Activated CD4-positive, alpha-beta T cell treated with anti-CD3 and anti-CD28 coated beads, Interleukin-2, amount 10 ng/mL, durations not matched to agents 7 days and 5 days (primary cell): ENCODE data around the gene DYNLT2B. TPM values are rescaled to one million over a fixed set of nuclear protein-coding genes. Genes with fewer than 3 reads are reported as not detected.

Experiments used
- CTCF ChIA-PET: fragments of 350-600 bp; sonication (Branson Sonifier 250); formaldehyde crosslinking; loops from one replicate; lab custom pipeline; 2021; ENCODE audit warnings: antibody characterized with exemption; lab: Charles Lee
- POLR2A ChIA-PET: fragments of 350-600 bp; sonication (Branson Sonifier 250); formaldehyde crosslinking; loops from one replicate; lab custom pipeline; 2021; ENCODE audit warnings: antibody characterized with exemption; lab: Charles Lee
- DNase-seq: peaks from one replicate; pipeline ENCODE4 v3.0.0-alpha.2; 2020
- H3K27ac Mint-ChIP-seq: one replicate; pipeline ENCODE4 v1.8.0; 2021; ENCODE audit warnings: mild to moderate bottlenecking, moderate library complexity, mixed read lengths
- H3K27me3 Mint-ChIP-seq: one replicate; pipeline ENCODE4 v1.8.0; 2021; ENCODE audit warnings: mixed read lengths
- H3K36me3 Mint-ChIP-seq: one replicate; pipeline ENCODE4 v1.8.0; 2021; ENCODE audit warnings: low read depth, mixed read lengths
- H3K4me1 Mint-ChIP-seq: one replicate; pipeline ENCODE4 v1.8.0; 2021; ENCODE audit warnings: mixed read lengths
- H3K4me3 Mint-ChIP-seq: one replicate; pipeline ENCODE4 v1.8.0; 2021; ENCODE audit warnings: mild to moderate bottlenecking, moderate library complexity, mixed read lengths
- H3K9me3 Mint-ChIP-seq: one replicate; pipeline ENCODE4 v1.8.0; 2021; ENCODE audit warnings: mixed read lengths
- total RNA-seq, 2 experiments: library from RNA; stranded (reverse); gene quantifications; one replicate each; pipeline ENCODE4 v1.2.3, GENCODE V29; 2021

DYNLT2B gene
- total RNA-seq, 2 experiments from 2014 or later: 20.3 to 23.0 TPM

DNA sequence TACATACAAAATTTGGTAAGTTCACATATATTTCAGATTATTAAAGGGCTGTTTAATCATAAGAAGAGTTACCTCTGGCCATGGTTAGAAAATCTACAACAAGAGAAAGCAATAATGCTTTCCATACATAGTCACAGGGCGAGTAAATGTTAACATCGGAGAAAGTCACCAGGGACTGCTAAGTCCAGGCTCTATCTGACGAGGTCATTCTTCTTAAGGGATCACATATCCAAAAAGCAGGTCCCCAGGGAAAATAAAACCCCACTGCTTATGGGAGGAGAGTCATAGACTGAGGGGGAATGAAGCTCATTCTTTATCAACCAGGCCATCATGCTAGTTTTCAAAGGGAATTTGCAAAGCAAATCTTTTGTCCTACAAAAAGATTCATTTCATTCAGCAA, 33.6 kb downstream of the DYNLT2B start:
- no peak overlapping the region for H3K4me3 Mint-ChIP-seq
- ChIA-PET CTCF (interaction anchor here (1.1 to 1.3 kb wide), 2 partner anchors 14 to 238 kb away, joined by 3 to 4 read pairs; no protein-coding TSS in a partner anchor), POLR2A (no interaction called here)
- no peak overlapping the region for H3K27ac Mint-ChIP-seq
- no peaks in the 10 kb centered on the region for H3K27me3 Mint-ChIP-seq
- H3K4me1 Mint-ChIP-seq: peaks cover 67% of the 10 kb centered on the region
- H3K36me3 Mint-ChIP-seq: peaks cover 22% of the 10 kb centered on the region
- no peak for DNase-seq
- no peaks in the 10 kb centered on the region for H3K9me3 Mint-ChIP-seq

DNA sequence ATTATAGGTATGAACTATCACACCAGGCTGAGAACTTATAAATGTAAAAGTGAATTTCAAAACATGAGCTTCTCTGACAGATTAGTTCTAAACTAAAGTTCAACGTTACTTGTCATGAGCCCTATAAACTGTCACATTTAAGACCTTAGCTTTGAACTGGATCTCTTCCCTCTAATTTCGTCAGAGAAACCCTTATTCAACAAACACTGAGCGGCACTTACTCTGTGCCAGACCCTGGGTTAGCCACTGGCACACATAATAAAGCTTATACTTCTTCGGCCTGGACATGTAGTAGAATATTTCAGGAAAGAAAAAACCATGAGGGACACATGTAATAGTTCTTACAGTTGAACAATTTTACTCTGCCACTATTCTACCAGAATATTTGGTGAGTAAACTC, 36.1 kb downstream of the DYNLT2B start:
- Mint-ChIP-seq H3K27me3 (no peaks in the 10 kb centered on the region), H3K4me1 (peaks cover 76% of the 10 kb centered on the region), H3K9me3 (no peaks in the 10 kb centered on the region), H3K36me3 (peaks cover 28% of the 10 kb centered on the region), H3K27ac (no peak overlapping the region), H3K4me3 (no peak overlapping the region)
- ChIA-PET CTCF (interaction anchor here (0.6 to 2.0 kb wide), 4 partner anchors 8 to 150 kb away, joined by 3 to 7 read pairs (median 4); partner anchors contain the start of gene UBXN7), POLR2A (interaction anchor here (0.5 kb wide), 1 partner anchor 730 kb away, joined by 5 read pairs; no protein-coding TSS in a partner anchor)
- DNase-seq: no peak

DNA sequence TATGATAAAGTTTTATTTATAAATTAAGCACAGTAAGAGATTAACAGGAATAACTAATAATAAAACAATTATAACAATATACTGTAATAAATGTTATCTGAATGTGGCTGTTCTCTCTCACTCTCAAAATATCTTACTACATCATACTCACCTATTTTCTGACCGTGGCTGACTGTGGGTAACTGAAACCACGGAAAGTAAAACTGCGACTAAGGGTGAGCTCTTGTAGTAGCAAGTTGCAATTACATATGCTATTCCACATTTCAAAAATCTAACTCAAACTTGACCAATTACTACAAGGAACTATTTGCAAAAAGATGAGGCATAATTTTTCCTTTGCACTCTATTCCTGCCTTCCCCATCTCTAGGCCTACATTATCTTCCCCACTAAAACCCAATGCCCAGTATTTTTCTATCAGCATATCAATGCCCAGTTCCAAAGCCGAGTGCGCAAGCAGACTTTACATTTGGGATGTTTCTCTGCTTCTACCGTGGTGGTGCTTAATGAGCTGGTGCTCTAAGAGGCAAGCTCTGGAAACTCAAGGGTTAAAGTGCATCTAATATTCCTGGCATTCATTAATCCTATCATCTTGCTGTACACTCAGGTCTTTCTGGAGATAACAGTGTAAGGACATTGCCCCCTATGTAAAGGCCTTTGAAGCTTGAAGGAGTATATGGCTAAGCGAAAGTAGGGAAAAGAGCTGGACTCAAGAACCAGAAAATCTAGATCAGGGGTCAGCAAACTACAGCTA, 37.2 kb downstream of the DYNLT2B start:
- H3K27me3 Mint-ChIP-seq: no peaks in the 10 kb centered on the region
- peak overlapping the region; percentile 59 for H3K27ac Mint-ChIP-seq
- no peaks in the 10 kb centered on the region for H3K9me3 Mint-ChIP-seq
- ChIA-PET POLR2A (no interaction called here), CTCF (interaction anchor here (1.0 to 2.0 kb wide), 5 partner anchors 9 to 248 kb away, joined by 3 to 7 read pairs (median 4); no protein-coding TSS in a partner anchor)
- peak; percentile 51 for DNase-seq
- H3K4me1 Mint-ChIP-seq: peaks cover 68% of the 10 kb centered on the region
- peak overlapping the region; percentile 4 for H3K4me3 Mint-ChIP-seq
- H3K36me3 Mint-ChIP-seq: peaks cover 25% of the 10 kb centered on the region

DNA sequence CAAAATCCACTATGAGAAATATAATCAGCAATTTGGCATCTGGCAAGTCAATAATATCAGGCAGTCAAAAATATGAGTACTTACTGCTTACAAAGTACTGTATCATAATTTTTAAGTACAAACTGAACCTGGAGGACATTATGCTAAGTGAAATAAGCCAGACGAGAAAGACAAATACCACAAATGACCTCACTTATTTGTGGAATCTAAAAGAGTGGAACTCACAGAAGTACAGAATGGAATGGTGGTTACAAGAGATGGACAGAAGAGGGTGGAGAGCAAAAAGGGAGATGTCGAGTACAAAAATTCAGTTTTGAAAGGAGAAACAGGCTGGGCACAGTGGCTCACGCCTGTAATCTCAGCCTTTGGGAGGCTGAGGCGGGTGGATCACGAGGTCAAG, 42.9 kb downstream of the DYNLT2B start:
- CTCF ChIA-PET: interaction anchor here (0.7 to 1.2 kb wide), 2 partner anchors 13 to 246 kb away, joined by 3 to 4 read pairs; partner anchors contain the start of gene PCYT1A
- Mint-ChIP-seq H3K4me3 (peak overlapping the region; percentile 69), H3K27me3 (no peaks in the 10 kb centered on the region), H3K4me1 (peaks cover 63% of the 10 kb centered on the region), H3K27ac (peak overlapping the region; percentile 92), H3K9me3 (peaks cover 3% of the 10 kb centered on the region), H3K36me3 (peaks cover 42% of the 10 kb centered on the region)
- POLR2A ChIA-PET: interaction anchor here (0.6 kb wide), 1 partner anchor 219 kb away, joined by 5 read pairs; no protein-coding TSS in a partner anchor
- DNase-seq: no peak

DNA sequence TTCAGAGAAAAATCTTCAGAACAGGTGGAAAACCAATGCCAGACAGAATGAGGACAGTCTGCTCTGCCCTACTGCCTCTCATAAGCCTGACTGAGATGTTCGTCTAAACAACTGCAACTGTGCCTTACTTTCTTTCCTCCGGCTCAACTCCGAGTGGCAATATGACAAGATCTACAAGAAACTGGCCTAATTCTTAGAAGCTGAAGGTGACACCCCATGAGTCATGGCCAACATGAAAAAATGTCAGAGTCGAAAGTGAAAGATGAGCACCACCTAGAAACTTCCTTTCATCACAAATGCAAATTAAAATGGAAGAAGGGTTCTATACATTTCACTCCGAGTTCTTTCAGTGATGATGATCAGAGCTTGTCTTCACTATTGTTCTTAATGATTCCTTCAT, 43.5 kb downstream of the DYNLT2B start:
- ChIA-PET CTCF (interaction anchor here (1.2 to 2.6 kb wide), 3 partner anchors 12 to 43 kb away, joined by 3 to 13 read pairs (median 5); partner anchors contain the start of genes DYNLT2B and PCYT1A), POLR2A (interaction anchor here (0.6 kb wide), 1 partner anchor 218 kb away, joined by 5 read pairs; no protein-coding TSS in a partner anchor)
- H3K27ac Mint-ChIP-seq: peak overlapping the region; percentile 92
- peak overlapping the region; percentile 69 for H3K4me3 Mint-ChIP-seq
- H3K27me3 Mint-ChIP-seq: no peaks in the 10 kb centered on the region
- DNase-seq: peak; percentile 85
- H3K4me1 Mint-ChIP-seq: peaks cover 61% of the 10 kb centered on the region
- H3K9me3 Mint-ChIP-seq: peaks cover 3% of the 10 kb centered on the region
- H3K36me3 Mint-ChIP-seq: peaks cover 46% of the 10 kb centered on the region

DNA sequence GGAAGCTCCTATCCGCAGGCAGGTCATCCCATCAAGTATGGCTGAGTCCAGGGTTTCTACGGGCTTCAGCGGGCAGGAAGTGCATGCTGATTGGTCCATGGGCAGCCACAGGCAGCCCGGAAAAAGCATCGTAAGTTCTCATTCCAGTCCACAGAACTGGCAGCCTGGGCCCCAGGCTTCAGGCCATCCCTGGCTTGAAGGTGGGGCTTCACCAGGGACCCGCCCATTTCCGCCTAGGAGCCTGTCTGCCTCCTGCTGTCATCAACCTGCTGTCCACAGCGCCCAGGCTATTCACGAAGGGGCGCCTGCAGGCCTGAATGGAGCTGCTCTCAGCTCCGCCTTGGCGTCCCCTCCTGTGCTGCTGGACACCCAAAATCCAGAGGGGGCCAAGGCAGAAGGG, 44.4 kb downstream of the DYNLT2B start:
- Mint-ChIP-seq H3K36me3 (peaks cover 52% of the 10 kb centered on the region), H3K4me1 (peaks cover 59% of the 10 kb centered on the region), H3K27ac (peak overlapping the region; percentile 92), H3K9me3 (peaks cover 3% of the 10 kb centered on the region), H3K4me3 (no peak overlapping the region), H3K27me3 (no peaks in the 10 kb centered on the region)
- POLR2A ChIA-PET: no interaction called here
- CTCF ChIA-PET: interaction anchor here (0.8 to 2.6 kb wide), 7 partner anchors 8 to 44 kb away, joined by 3 to 13 read pairs (median 5); partner anchors contain the start of gene DYNLT2B
- DNase-seq: no peak

DNA sequence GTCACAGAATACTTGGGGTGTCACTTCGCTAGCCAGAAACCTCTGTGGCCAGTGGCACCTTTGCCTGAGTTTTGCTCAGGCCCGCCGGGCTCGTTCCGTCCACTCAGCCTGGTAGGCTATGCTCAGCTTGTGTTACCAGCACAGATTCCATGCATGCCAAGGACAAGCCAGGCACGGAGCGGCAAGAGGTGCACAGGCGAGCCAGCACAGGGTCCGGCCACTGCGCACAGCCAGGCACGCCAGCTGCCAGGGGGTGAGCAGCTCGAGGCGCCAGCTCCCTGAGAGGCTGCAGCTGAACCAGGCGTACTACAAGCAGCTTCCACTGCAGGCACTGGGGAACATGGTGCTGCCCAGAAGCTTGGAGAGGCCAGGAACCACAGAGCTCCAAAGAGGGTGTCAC, 45.2 kb downstream of the DYNLT2B start:
- peaks cover 56% of the 10 kb centered on the region for H3K4me1 Mint-ChIP-seq
- ChIA-PET CTCF (interaction anchor here (0.5 to 2.6 kb wide), 7 partner anchors 9 to 370 kb away, joined by 3 to 13 read pairs (median 4); partner anchors contain the start of gene DYNLT2B), POLR2A (no interaction called here)
- no peak overlapping the region for H3K4me3 Mint-ChIP-seq
- peaks cover 3% of the 10 kb centered on the region for H3K9me3 Mint-ChIP-seq
- DNase-seq: no peak
- H3K27ac Mint-ChIP-seq: peak overlapping the region; percentile 92
- H3K36me3 Mint-ChIP-seq: peaks cover 49% of the 10 kb centered on the region
- H3K27me3 Mint-ChIP-seq: no peaks in the 10 kb centered on the region

DNA sequence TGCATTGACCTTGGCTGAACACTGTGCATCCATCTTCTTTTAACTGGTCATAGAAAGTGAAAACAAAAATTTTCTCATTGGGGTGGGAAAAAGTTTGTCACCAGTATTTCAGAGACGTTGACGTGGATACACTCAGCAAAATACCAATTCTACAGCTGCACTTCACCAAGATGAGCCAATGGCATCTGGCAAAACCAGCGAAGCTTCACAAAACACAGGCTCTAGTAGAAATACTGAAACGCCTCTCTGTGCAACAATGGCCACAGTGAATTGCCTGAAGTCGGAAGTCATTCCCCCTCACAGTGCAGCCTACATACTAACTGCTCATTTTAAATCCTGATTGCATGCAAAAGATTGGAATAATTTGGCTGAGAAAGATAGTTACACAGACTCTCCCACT, 47.5 kb downstream of the DYNLT2B start:
- Mint-ChIP-seq H3K4me1 (peaks cover 49% of the 10 kb centered on the region), H3K9me3 (peaks cover 3% of the 10 kb centered on the region), H3K4me3 (no peak overlapping the region), H3K27me3 (no peaks in the 10 kb centered on the region), H3K27ac (peak overlapping the region; percentile 0), H3K36me3 (peaks cover 52% of the 10 kb centered on the region)
- ChIA-PET CTCF (interaction anchor here (1.1 kb wide), 1 partner anchor 14 kb away, joined by 3 read pairs; no protein-coding TSS in a partner anchor), POLR2A (no interaction called here)
- no peak for DNase-seq

DNA sequence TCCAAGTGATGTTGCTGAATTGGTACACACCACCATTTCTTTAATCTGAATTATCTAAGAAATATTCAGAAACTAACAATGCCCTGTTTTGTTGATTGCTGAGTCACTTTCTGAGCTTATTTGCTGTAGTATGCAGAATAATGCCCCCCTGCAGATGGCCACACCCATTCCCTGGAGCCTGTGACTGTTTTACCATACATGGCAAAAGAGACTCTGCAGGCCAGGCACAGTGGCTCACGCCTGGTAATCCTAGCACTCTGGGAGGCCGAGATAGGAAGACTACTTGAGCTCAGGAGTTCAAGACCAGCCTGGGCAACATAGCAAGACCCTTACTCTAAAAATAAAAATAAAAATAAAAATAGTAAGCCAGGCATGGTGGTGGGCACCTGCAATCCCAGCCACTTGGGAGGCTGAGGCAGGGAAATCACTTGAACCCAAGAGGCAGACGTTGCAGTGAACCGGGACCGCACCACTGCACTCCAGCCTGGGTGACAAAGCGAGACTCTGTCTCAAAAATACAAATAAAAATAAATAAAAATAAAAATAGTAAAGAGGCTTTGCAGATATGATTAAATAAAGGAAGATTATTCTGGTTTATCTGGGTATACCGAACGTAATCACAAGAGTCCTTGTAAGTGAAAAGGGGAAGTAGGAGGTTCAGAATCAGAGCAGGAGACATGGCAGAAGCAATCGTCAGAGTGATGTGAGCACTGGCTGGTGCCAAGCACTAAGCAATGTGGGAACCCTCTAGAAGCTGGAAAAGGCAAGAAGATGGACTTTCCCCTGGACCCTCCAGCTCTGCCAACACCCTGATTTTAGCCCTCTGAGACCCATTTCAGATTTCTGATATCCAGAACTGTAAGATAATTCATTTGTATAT, 49.5 kb downstream of the DYNLT2B start:
- CTCF ChIA-PET: interaction anchor here (0.6 to 1.3 kb wide), 5 partner anchors 8 to 304 kb away, joined by 3 to 6 read pairs (median 4); no protein-coding TSS in a partner anchor
- peaks cover 54% of the 10 kb centered on the region for H3K36me3 Mint-ChIP-seq

DNA sequence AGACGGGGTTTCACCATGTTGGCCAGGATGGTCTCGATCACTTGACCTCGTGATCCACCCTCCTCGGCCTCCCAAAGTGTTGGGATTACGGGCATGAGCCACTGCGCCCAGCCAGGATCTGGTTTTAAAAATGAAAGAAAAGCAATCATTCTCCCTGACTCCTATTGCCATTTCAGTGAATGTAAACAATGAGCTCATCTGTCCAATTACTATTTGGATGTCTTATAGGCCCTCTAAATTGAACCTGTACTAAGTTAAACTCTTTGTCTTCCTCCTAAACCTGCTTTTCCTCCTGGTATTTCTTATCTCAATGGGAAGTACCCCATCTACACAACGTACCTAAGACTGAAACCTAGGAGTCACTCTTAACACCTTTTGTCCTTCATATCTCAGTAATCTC, 54.2 kb downstream of the DYNLT2B start:
- peaks cover 45% of the 10 kb centered on the region for H3K36me3 Mint-ChIP-seq

More for the DNA sequence above, 49.5 kb downstream of the DYNLT2B start:
- POLR2A ChIA-PET: interaction anchor here (0.6 to 0.7 kb wide), 3 partner anchors 56 to 251 kb away, joined by 3 to 12 read pairs (median 9); no protein-coding TSS in a partner anchor
- no peaks in the 10 kb centered on the region for H3K27me3 Mint-ChIP-seq
- peaks cover 2% of the 10 kb centered on the region for H3K9me3 Mint-ChIP-seq
- H3K4me3 Mint-ChIP-seq: no peak overlapping the region
- peaks cover 32% of the 10 kb centered on the region for H3K4me1 Mint-ChIP-seq
- peak overlapping the region; percentile 72 for H3K27ac Mint-ChIP-seq
- no peak for DNase-seq

DNA sequence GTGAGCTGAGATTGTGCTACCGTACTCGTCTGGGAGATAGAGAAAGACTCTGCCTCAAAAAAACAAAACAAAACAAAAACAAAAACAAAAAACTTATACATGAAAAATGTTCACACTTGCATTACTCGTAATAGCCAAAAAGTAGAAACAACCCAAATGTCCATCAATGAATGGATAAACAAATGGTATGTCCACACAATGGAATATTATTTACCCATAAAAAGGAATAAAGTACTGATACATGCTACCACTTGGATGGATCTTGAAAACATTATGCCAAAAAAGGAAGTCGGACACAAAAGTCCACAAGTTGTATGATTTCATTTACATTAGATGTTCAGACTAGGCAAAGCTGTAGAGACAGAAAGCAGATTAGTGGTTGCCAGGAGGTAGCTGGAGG, 57.3 kb downstream of the DYNLT2B start:
- H3K9me3 Mint-ChIP-seq: no peaks in the 10 kb centered on the region
- ChIA-PET CTCF (no interaction called here), POLR2A (no interaction called here)
- H3K27me3 Mint-ChIP-seq: no peaks in the 10 kb centered on the region
- DNase-seq: no peak
- H3K27ac Mint-ChIP-seq: no peak overlapping the region
- H3K4me3 Mint-ChIP-seq: no peak overlapping the region
- H3K4me1 Mint-ChIP-seq: peaks cover 2% of the 10 kb centered on the region
- peaks cover 30% of the 10 kb centered on the region for H3K36me3 Mint-ChIP-seq

More for the DNA sequence above, 54.2 kb downstream of the DYNLT2B start:
- CTCF ChIA-PET: interaction anchor here (0.5 to 2.3 kb wide), 3 partner anchors 10 to 161 kb away, joined by 5 to 6 read pairs (median 6); no protein-coding TSS in a partner anchor
- Mint-ChIP-seq H3K4me3 (no peak overlapping the region), H3K9me3 (no peaks in the 10 kb centered on the region), H3K27ac (no peak overlapping the region), H3K4me1 (peaks cover 11% of the 10 kb centered on the region), H3K27me3 (no peaks in the 10 kb centered on the region)
- POLR2A ChIA-PET: no interaction called here
- no peak for DNase-seq

DNA sequence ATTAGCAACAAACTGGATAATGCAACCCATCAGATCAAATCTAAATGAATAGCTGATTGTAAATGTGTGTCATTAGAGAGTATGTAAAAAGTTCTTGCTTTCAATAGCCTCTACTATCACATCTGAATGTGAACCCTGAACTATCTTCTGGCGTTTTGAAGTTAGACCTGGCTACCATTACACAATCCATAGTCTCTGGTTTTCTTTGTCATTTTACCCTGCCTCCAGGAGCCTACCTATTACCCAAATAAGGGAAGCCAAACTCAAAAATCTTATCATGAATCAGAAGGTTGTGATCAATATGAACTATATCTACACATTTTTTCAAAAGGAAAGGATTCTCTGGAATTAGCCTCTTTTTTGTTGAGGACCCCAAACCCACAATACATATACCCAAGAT, 62.3 kb downstream of the DYNLT2B start:
- ChIA-PET POLR2A (no interaction called here), CTCF (interaction anchor here (1.3 to 1.6 kb wide), 3 partner anchors 197 to 267 kb away, joined by 3 to 4 read pairs (median 4); no protein-coding TSS in a partner anchor)
- H3K27me3 Mint-ChIP-seq: no peaks in the 10 kb centered on the region
- DNase-seq: no peak
- H3K27ac Mint-ChIP-seq: no peak overlapping the region
- H3K36me3 Mint-ChIP-seq: peaks cover 21% of the 10 kb centered on the region
- peaks cover 3% of the 10 kb centered on the region for H3K4me1 Mint-ChIP-seq
- H3K4me3 Mint-ChIP-seq: no peak overlapping the region
- H3K9me3 Mint-ChIP-seq: no peaks in the 10 kb centered on the region
